ENCODE measurements around the gene TBC1D13. TPM values are rescaled to one million over a fixed set of nuclear protein-coding genes. Genes with fewer than 3 reads are reported as not detected.

The TBC1D13 gene
- total RNA-seq, 1 experiment from 2014 or later = 39.9 TPM

DNA sequence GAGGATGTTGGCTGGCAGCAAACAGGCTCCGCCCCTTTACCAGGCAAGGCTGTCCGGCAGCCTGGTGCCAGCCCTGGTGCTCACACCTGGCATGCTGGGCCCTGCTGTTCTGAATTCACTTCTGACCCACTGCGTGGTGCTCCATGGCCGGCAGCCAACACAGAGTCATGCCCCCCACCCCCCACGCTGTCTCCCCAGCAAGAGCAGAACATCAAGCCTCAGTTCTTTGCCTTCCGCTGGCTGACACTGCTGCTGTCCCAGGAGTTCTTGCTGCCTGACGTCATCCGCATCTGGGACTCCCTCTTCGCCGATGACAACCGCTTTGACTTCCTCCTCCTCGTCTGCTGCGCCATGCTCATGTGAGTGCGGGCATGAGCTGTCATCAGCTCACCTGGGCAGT lies 18.6 kb downstream of the TBC1D13 start:
- CTCF ChIA-PET = no interaction called here
- H3K27me3 ChIP-seq (replicated peaks; ENCODE audit: control insufficient read depth, insufficient read depth, low read length) = no peaks in the 10 kb centered on the region
- H3K9me3 ChIP-seq = no peaks in the 10 kb centered on the region
- H3K4me1 ChIP-seq = no peaks in the 10 kb centered on the region
- H3K4me3 Mint-ChIP-seq (ENCODE audit: unreplicated experiment) = no peak overlapping the region
- H3K9me3 Mint-ChIP-seq (ENCODE audit: unreplicated experiment) = no peaks in the 10 kb centered on the region
- no peak overlapping the region for H3K27ac Mint-ChIP-seq (ENCODE audit: unreplicated experiment)
- BruUV-seq (replicated peaks) = no TSS peak
- intact Hi-C loops (cut with micrococcal nuclease; ENCODE audit: unreplicated experiment) = no loop called here
- H3K4me1 Mint-ChIP-seq (ENCODE audit: low read depth, unreplicated experiment) = no peaks in the 10 kb centered on the region
- H3K36me3 Mint-ChIP-seq (ENCODE audit: insufficient read depth, unreplicated experiment) = peaks cover 24% of the 10 kb centered on the region
- no peaks in the 10 kb centered on the region for H3K27me3 Mint-ChIP-seq (ENCODE audit: insufficient read depth, unreplicated experiment)
- no peak overlapping the region for H3K4me3 ChIP-seq (ENCODE audit: low read depth, low read length)
- POLR2A ChIA-PET = no interaction called here
- no peak for DNase-seq
- no peaks in the 10 kb centered on the region; the same call in 1 of the 2 replicates for H3K36me3 ChIP-seq (ENCODE audit: control insufficient read depth, insufficient read depth, low read length)
- TF ChIP-seq, protein P1, sequence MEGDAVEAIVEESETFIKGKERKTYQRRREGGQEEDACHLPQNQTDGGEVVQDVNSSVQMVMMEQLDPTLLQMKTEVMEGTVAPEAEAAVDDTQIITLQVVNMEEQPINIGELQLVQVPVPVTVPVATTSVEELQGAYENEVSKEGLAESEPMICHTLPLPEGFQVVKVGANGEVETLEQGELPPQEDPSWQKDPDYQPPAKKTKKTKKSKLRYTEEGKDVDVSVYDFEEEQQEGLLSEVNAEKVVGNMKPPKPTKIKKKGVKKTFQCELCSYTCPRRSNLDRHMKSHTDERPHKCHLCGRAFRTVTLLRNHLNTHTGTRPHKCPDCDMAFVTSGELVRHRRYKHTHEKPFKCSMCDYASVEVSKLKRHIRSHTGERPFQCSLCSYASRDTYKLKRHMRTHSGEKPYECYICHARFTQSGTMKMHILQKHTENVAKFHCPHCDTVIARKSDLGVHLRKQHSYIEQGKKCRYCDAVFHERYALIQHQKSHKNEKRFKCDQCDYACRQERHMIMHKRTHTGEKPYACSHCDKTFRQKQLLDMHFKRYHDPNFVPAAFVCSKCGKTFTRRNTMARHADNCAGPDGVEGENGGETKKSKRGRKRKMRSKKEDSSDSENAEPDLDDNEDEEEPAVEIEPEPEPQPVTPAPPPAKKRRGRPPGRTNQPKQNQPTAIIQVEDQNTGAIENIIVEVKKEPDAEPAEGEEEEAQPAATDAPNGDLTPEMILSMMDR (IDR thresholded peaks at IDR 0.05; ENCODE audit: insufficient read depth in 1 of 2, low read depth in 1 of 2, low read length in 1 of 2, severe bottlenecking in 1 of 2, unreplicated experiment in 1 of 2) = no peak

DNA sequence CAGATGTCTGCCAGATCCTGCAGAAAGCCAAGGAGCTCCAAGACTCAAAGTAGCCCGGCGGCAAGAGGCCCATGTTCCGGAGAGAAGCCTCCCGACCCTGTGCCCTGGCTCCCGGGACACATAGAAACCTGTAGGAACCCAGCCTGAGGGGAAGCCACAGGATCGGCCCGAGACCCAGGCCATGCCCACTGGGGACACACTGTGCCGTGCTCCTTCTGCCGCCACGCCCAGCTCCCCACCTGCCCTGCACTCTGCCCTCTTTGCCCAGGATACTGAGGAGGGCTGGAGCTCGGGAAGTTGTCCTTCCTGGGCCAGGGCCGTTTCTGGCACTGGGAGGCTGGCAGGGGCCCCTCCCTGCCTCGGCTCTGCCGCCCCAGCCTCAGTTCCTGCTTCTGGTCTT lies 20.8 kb downstream of the TBC1D13 start:
- BruUV-seq (replicated peaks) = no TSS peak
- H3K9me3 ChIP-seq = no peaks in the 10 kb centered on the region
- H3K36me3 Mint-ChIP-seq (ENCODE audit: insufficient read depth, unreplicated experiment) = peaks cover 15% of the 10 kb centered on the region
- no peak overlapping the region for H3K27ac Mint-ChIP-seq (ENCODE audit: unreplicated experiment)
- DNase-seq = no peak
- intact Hi-C loops (cut with micrococcal nuclease; ENCODE audit: unreplicated experiment) = no loop called here
- CTCF ChIA-PET = interaction anchor here (0.6 to 1.0 kb wide), 2 partner anchors 10 to 46 kb away, joined by 3 to 4 read pairs; partner anchors contain the start of gene ENDOG
- no peaks in the 10 kb centered on the region for H3K27me3 Mint-ChIP-seq (ENCODE audit: insufficient read depth, unreplicated experiment)
- TF ChIP-seq, protein P1 (IDR thresholded peaks at IDR 0.05; ENCODE audit: insufficient read depth in 1 of 2, low read depth in 1 of 2, low read length in 1 of 2, severe bottlenecking in 1 of 2, unreplicated experiment in 1 of 2) = no peak
- POLR2A ChIA-PET = no interaction called here
- H3K36me3 ChIP-seq (ENCODE audit: control insufficient read depth, insufficient read depth, low read length) = no peaks in the 10 kb centered on the region; the same call in 1 of the 2 replicates
- H3K4me1 ChIP-seq = no peaks in the 10 kb centered on the region
- no peaks in the 10 kb centered on the region for H3K4me1 Mint-ChIP-seq (ENCODE audit: low read depth, unreplicated experiment)
- H3K4me3 Mint-ChIP-seq (ENCODE audit: unreplicated experiment) = no peak overlapping the region
- no peak overlapping the region for H3K4me3 ChIP-seq (ENCODE audit: low read depth, low read length)
- H3K27me3 ChIP-seq (replicated peaks; ENCODE audit: control insufficient read depth, insufficient read depth, low read length) = no peaks in the 10 kb centered on the region
- no peaks in the 10 kb centered on the region for H3K9me3 Mint-ChIP-seq (ENCODE audit: unreplicated experiment)

GRCh38 chr9:128808543-128808942 lies 21.5 kb downstream of the TBC1D13 start:
- H3K4me1 Mint-ChIP-seq (ENCODE audit: low read depth, unreplicated experiment) = no peaks in the 10 kb centered on the region
- DNase-seq = no peak
- Histone ChIP-seq H3K36me3 (ENCODE audit: control insufficient read depth, insufficient read depth, low read length) (no peaks in the 10 kb centered on the region; the same call in 1 of the 2 replicates), H3K9me3 (no peaks in the 10 kb centered on the region), H3K4me1 (no peaks in the 10 kb centered on the region), H3K4me3 (ENCODE audit: low read depth, low read length) (no peak overlapping the region), H3K27me3 (replicated peaks; ENCODE audit: control insufficient read depth, insufficient read depth, low read length) (no peaks in the 10 kb centered on the region)
- no peaks in the 10 kb centered on the region for H3K9me3 Mint-ChIP-seq (ENCODE audit: unreplicated experiment)
- CTCF ChIA-PET = no interaction called here
- no TSS peak for BruUV-seq (replicated peaks)
- no peak overlapping the region for H3K4me3 Mint-ChIP-seq (ENCODE audit: unreplicated experiment)
- peaks cover 10% of the 10 kb centered on the region for H3K36me3 Mint-ChIP-seq (ENCODE audit: insufficient read depth, unreplicated experiment)
- intact Hi-C loops (cut with micrococcal nuclease; ENCODE audit: unreplicated experiment) = no loop called here
- TF ChIP-seq, protein P1 (IDR thresholded peaks at IDR 0.05; ENCODE audit: insufficient read depth in 1 of 2, low read depth in 1 of 2, low read length in 1 of 2, severe bottlenecking in 1 of 2, unreplicated experiment in 1 of 2) = no peak
- H3K27me3 Mint-ChIP-seq (ENCODE audit: insufficient read depth, unreplicated experiment) = no peaks in the 10 kb centered on the region
- H3K27ac Mint-ChIP-seq (ENCODE audit: unreplicated experiment) = no peak overlapping the region
- POLR2A ChIA-PET = interaction anchor here (0.8 kb wide), 1 partner anchor 119 kb away, joined by 4 read pairs; no protein-coding TSS in a partner anchor

All from Caco-2 (cell line).